Measurements from ENCODE around the gene SMIM45.
A peak's percentile ranks its signal among the peaks of the same experiment; 100 is the strongest.

The SMIM45 gene

GRCh38 chr22:41963453-41964111 lies 11.6 kb downstream of the SMIM45 start:
- Histone ChIP-seq H3K23ac (ENCODE audit: low read depth, low read length, poor library complexity) (no peak overlapping the region), H2BK15ac (ENCODE audit: low read length) (no peak overlapping the region), H3K9ac (ENCODE audit: low read depth, low read length, poor library complexity) (no peak overlapping the region), H3K14ac (ENCODE audit: low read length) (no peak overlapping the region), H3K36me3 (replicated peaks in 1 of 2; ENCODE audit: control insufficient read depth in 2 of 2, insufficient read depth in 2 of 2, low read length in 2 of 2) (no peaks in the 10 kb centered on the region), H3K4me3 (ENCODE audit: low read length in 2 of 2) (no peak overlapping the region), H3K79me1 (ENCODE audit: low read depth, low read length) (no peaks in the 10 kb centered on the region), H3K18ac (ENCODE audit: low read length) (peak overlapping the region; percentile 17), H2AFZ (ENCODE audit: low read length) (peak overlapping the region; percentile 25), H3K4me2 (ENCODE audit: insufficient read depth, low read length, poor library complexity, severe bottlenecking) (peak overlapping the region; percentile 27), H3K4ac (ENCODE audit: low read length) (no peak overlapping the region), H4K8ac (ENCODE audit: low read depth, low read length) (no peak overlapping the region), H2BK12ac (ENCODE audit: low read length) (no peak overlapping the region), H3K9me3 (replicated peaks in 1 of 2; ENCODE audit: control insufficient read depth in 2 of 2, insufficient read depth in 1 of 2, low read depth in 1 of 2, low read length in 2 of 2) (no peaks in the 10 kb centered on the region), H2BK5ac (ENCODE audit: low read length) (no peak overlapping the region), H3K27me3 (ENCODE audit: control insufficient read depth in 3 of 3, insufficient read depth in 3 of 3, low read depth in 1 of 3, low read length in 3 of 3) (no peaks in the 10 kb centered on the region), H2BK120ac (ENCODE audit: low read depth, low read length) (no peak overlapping the region), H4K91ac (ENCODE audit: low read depth, low read length, poor library complexity) (no peak overlapping the region), H3K27ac (replicated peaks; ENCODE audit: low read length) (peak overlapping the region; percentile 8), H3K4me1 (ENCODE audit: control insufficient read depth in 2 of 2, insufficient read depth in 1 of 2, low read depth in 1 of 2, low read length in 2 of 2) (peaks cover 17 to 23% of the 10 kb centered on the region in 2 donors), H2AK5ac (ENCODE audit: low read depth, low read length) (no peak overlapping the region)
- no CpG with 5 or more reads among the region's 9 CpGs for WGBS, 2 donors (ENCODE audit: extremely low coverage in 2 of 2, insufficient read length in 2 of 2, insufficient replicate concordance in 1 of 2)
- DNase-seq (ENCODE audit: low spot score) = no peak

DNA sequence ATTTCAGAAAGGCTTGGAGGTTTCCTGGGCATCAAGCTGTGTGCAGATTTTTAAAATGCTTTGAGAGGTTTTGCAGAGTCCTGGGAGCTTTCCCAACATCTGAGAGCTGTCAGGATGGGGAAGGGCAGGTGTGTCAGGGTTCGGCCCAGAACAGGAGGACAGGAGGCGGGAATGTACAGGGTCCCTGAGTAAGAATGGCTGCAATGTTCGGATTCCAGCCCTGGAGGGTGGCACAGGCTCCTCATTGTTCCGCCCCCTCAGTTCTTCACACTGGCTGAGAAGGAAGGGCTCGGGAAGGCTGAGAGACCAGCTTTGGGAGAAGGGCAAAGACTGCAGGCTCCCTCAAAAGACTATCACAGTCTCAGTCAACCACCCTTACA lies 12.2 kb downstream of the SMIM45 start:
- Histone ChIP-seq H3K9ac (ENCODE audit: low read depth, low read length, poor library complexity) (no peak overlapping the region), H3K27me3 (ENCODE audit: control insufficient read depth in 3 of 3, insufficient read depth in 3 of 3, low read depth in 1 of 3, low read length in 3 of 3) (no peaks in the 10 kb centered on the region), H3K79me1 (ENCODE audit: low read depth, low read length) (no peaks in the 10 kb centered on the region), H4K8ac (ENCODE audit: low read depth, low read length) (no peak overlapping the region), H2BK12ac (ENCODE audit: low read length) (no peak overlapping the region), H3K36me3 (replicated peaks in 1 of 2; ENCODE audit: control insufficient read depth in 2 of 2, insufficient read depth in 2 of 2, low read length in 2 of 2) (no peaks in the 10 kb centered on the region), H3K14ac (ENCODE audit: low read length) (no peak overlapping the region), H2BK5ac (ENCODE audit: low read length) (no peak overlapping the region), H2AK5ac (ENCODE audit: low read depth, low read length) (no peak overlapping the region), H3K4me1 (ENCODE audit: control insufficient read depth in 2 of 2, insufficient read depth in 1 of 2, low read depth in 1 of 2, low read length in 2 of 2) (peaks cover 20 to 27% of the 10 kb centered on the region in 2 donors), H3K4ac (ENCODE audit: low read length) (no peak overlapping the region), H3K4me2 (ENCODE audit: insufficient read depth, low read length, poor library complexity, severe bottlenecking) (no peak overlapping the region), H3K23ac (ENCODE audit: low read depth, low read length, poor library complexity) (no peak overlapping the region), H3K4me3 (ENCODE audit: low read length in 2 of 2) (no peak overlapping the region), H4K91ac (ENCODE audit: low read depth, low read length, poor library complexity) (no peak overlapping the region), H2BK120ac (ENCODE audit: low read depth, low read length) (no peak overlapping the region), H3K18ac (ENCODE audit: low read length) (no peak overlapping the region), H2BK15ac (ENCODE audit: low read length) (no peak overlapping the region), H3K27ac (replicated peaks; ENCODE audit: low read length) (peak overlapping the region; percentile 41), H2AFZ (ENCODE audit: low read length) (peak overlapping the region; percentile 25), H3K9me3 (replicated peaks in 1 of 2; ENCODE audit: control insufficient read depth in 2 of 2, insufficient read depth in 1 of 2, low read depth in 1 of 2, low read length in 2 of 2) (no peaks in the 10 kb centered on the region)
- WGBS, 2 donors (ENCODE audit: extremely low coverage in 2 of 2, insufficient read length in 2 of 2, insufficient replicate concordance in 1 of 2) = no CpG with 5 or more reads among the region's 5 CpGs
- no peak for DNase-seq (ENCODE audit: low spot score)

- Histone ChIP-seq H2BK12ac (ENCODE audit: low read length) (no peak overlapping the region), H3K18ac (ENCODE audit: low read length) (no peak overlapping the region), H3K4me2 (ENCODE audit: insufficient read depth, low read length, poor library complexity, severe bottlenecking) (no peak overlapping the region), H3K27ac (replicated peaks; ENCODE audit: low read length) (no peak overlapping the region), H4K8ac (ENCODE audit: low read depth, low read length) (no peak overlapping the region), H3K14ac (ENCODE audit: low read length) (no peak overlapping the region), H3K23ac (ENCODE audit: low read depth, low read length, poor library complexity) (no peak overlapping the region), H2BK5ac (ENCODE audit: low read length) (no peak overlapping the region), H3K79me1 (ENCODE audit: low read depth, low read length) (no peaks in the 10 kb centered on the region), H2BK120ac (ENCODE audit: low read depth, low read length) (no peak overlapping the region), H3K9me3 (replicated peaks in 1 of 2; ENCODE audit: control insufficient read depth in 2 of 2, insufficient read depth in 1 of 2, low read depth in 1 of 2, low read length in 2 of 2) (no peaks in the 10 kb centered on the region), H2BK15ac (ENCODE audit: low read length) (no peak overlapping the region), H4K91ac (ENCODE audit: low read depth, low read length, poor library complexity) (no peak overlapping the region), H3K4me3 (ENCODE audit: low read length in 2 of 2) (no peak overlapping the region), H3K4ac (ENCODE audit: low read length) (no peak overlapping the region), H3K9ac (ENCODE audit: low read depth, low read length, poor library complexity) (no peak overlapping the region), H3K4me1 (ENCODE audit: control insufficient read depth in 2 of 2, insufficient read depth in 1 of 2, low read depth in 1 of 2, low read length in 2 of 2) (peaks cover 24 to 26% of the 10 kb centered on the region in 2 donors), H2AFZ (ENCODE audit: low read length) (peak overlapping the region; percentile 83), H3K27me3 (ENCODE audit: control insufficient read depth in 3 of 3, insufficient read depth in 3 of 3, low read depth in 1 of 3, low read length in 3 of 3) (no peaks in the 10 kb centered on the region), H2AK5ac (ENCODE audit: low read depth, low read length) (no peak overlapping the region), H3K36me3 (replicated peaks in 1 of 2; ENCODE audit: control insufficient read depth in 2 of 2, insufficient read depth in 2 of 2, low read length in 2 of 2) (no peaks in the 10 kb centered on the region)
- WGBS, 2 donors (ENCODE audit: extremely low coverage in 2 of 2, insufficient read length in 2 of 2, insufficient replicate concordance in 1 of 2) = no CpG with 5 or more reads among the region's 2 CpGs
- no peak for DNase-seq (ENCODE audit: low spot score)
Observed at GRCh38 chr22:41966225-41966606, 14.3 kb downstream of the SMIM45 start.

DNA sequence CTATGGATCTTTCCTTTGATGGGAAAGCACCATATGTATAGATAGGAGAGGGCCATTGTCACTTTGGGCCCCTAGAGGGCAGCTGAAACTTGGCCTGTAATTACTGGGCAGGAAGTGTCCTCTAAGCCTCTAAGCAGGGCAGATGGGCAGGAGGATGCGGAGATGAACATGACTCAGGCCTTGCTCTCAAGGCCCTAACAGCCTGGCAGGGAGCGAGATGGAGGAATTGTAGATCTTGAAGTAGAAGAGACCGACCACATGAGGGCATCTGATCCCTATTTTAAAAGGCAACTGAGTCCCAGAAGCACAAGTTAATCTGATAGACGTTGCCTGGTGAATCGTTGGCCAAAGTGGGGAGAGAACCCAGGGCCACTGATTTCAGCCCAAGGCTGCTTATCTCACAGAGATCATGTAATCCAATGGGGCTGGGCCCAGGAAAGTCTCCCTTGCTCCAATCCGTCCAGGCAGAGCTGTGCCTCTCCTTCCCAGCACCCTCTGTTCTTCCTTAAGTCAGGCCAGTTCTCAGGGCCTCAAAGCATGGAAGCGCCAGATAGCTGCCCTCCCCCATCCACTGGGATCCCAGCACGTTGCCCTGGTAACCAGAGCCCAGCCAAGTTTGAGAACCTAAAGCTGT lies 14.8 kb downstream of the SMIM45 start:
- Histone ChIP-seq H4K8ac (ENCODE audit: low read depth, low read length) (no peak overlapping the region), H3K23ac (ENCODE audit: low read depth, low read length, poor library complexity) (no peak overlapping the region), H2BK5ac (ENCODE audit: low read length) (no peak overlapping the region), H2AFZ (ENCODE audit: low read length) (peak overlapping the region; percentile 83), H3K14ac (ENCODE audit: low read length) (no peak overlapping the region), H3K79me1 (ENCODE audit: low read depth, low read length) (no peaks in the 10 kb centered on the region), H3K9ac (ENCODE audit: low read depth, low read length, poor library complexity) (no peak overlapping the region), H2AK5ac (ENCODE audit: low read depth, low read length) (no peak overlapping the region), H2BK15ac (ENCODE audit: low read length) (no peak overlapping the region), H3K36me3 (replicated peaks in 1 of 2; ENCODE audit: control insufficient read depth in 2 of 2, insufficient read depth in 2 of 2, low read length in 2 of 2) (no peaks in the 10 kb centered on the region), H3K27me3 (ENCODE audit: control insufficient read depth in 3 of 3, insufficient read depth in 3 of 3, low read depth in 1 of 3, low read length in 3 of 3) (no peaks in the 10 kb centered on the region), H3K9me3 (replicated peaks in 1 of 2; ENCODE audit: control insufficient read depth in 2 of 2, insufficient read depth in 1 of 2, low read depth in 1 of 2, low read length in 2 of 2) (no peaks in the 10 kb centered on the region), H3K4ac (ENCODE audit: low read length) (no peak overlapping the region), H2BK12ac (ENCODE audit: low read length) (no peak overlapping the region), H3K18ac (ENCODE audit: low read length) (no peak overlapping the region), H3K4me3 (ENCODE audit: low read length in 2 of 2) (no peak overlapping the region), H2BK120ac (ENCODE audit: low read depth, low read length) (no peak overlapping the region), H3K4me1 (ENCODE audit: control insufficient read depth in 2 of 2, insufficient read depth in 1 of 2, low read depth in 1 of 2, low read length in 2 of 2) (peaks cover 24 to 26% of the 10 kb centered on the region in 2 donors), H3K27ac (replicated peaks; ENCODE audit: low read length) (peak overlapping the region; percentile 20), H4K91ac (ENCODE audit: low read depth, low read length, poor library complexity) (no peak overlapping the region), H3K4me2 (ENCODE audit: insufficient read depth, low read length, poor library complexity, severe bottlenecking) (no peak overlapping the region)
- no peak for DNase-seq (ENCODE audit: low spot score)
- no CpG with 5 or more reads among the region's 8 CpGs for WGBS, 2 donors (ENCODE audit: extremely low coverage in 2 of 2, insufficient read length in 2 of 2, insufficient replicate concordance in 1 of 2)

All from neuronal stem cell (in vitro differentiated cells).